ENCODE measurements around the gene NUMA1.
A peak's percentile ranks its signal among the peaks of the same experiment; 100 is the strongest.

The NUMA1 gene

GRCh38 chr11:71996517-71996916 lies 83.8 kb downstream of the NUMA1 start:
- Histone ChIP-seq H3K9me3 (ENCODE audit: control insufficient read depth in 2 of 2, low read length in 2 of 2) (no peaks in the 10 kb centered on the region), H3K36me3 (ENCODE audit: control insufficient read depth in 2 of 2, insufficient read depth in 2 of 2, low read length in 2 of 2) (peaks cover 0 to 7% of the 10 kb centered on the region in 2 donors), H3K27me3 (ENCODE audit: control insufficient read depth in 2 of 2, insufficient read depth in 2 of 2, low read length in 2 of 2) (no peaks in the 10 kb centered on the region), H3K27ac (ENCODE audit: low read depth in 2 of 2, low read length in 2 of 2) (no peak overlapping the region), H3K4me3 (ENCODE audit: low read length in 2 of 2) (no peak overlapping the region), H3K4me1 (ENCODE audit: control insufficient read depth in 2 of 2, insufficient read depth in 2 of 2, low read length in 2 of 2) (peaks cover 7 to 11% of the 10 kb centered on the region in 2 donors), H3K9ac (ENCODE audit: low read depth in 1 of 2, low read length in 2 of 2) (no peak overlapping the region)

GRCh38 chr11:71995726-71996291 lies 84.5 kb downstream of the NUMA1 start:
- Histone ChIP-seq H3K4me3 (ENCODE audit: low read length in 2 of 2) (no peak overlapping the region), H3K36me3 (ENCODE audit: control insufficient read depth in 2 of 2, insufficient read depth in 2 of 2, low read length in 2 of 2) (peaks cover 6 to 8% of the 10 kb centered on the region in 2 donors), H3K9ac (ENCODE audit: low read depth in 1 of 2, low read length in 2 of 2) (no peak overlapping the region), H3K9me3 (ENCODE audit: control insufficient read depth in 2 of 2, low read length in 2 of 2) (no peaks in the 10 kb centered on the region), H3K4me1 (ENCODE audit: control insufficient read depth in 2 of 2, insufficient read depth in 2 of 2, low read length in 2 of 2) (peaks cover 7 to 11% of the 10 kb centered on the region in 2 donors), H3K27ac (ENCODE audit: low read depth in 2 of 2, low read length in 2 of 2) (no peak overlapping the region), H3K27me3 (ENCODE audit: control insufficient read depth in 2 of 2, insufficient read depth in 2 of 2, low read length in 2 of 2) (no peaks in the 10 kb centered on the region)

- Histone ChIP-seq H3K27ac (ENCODE audit: low read depth in 2 of 2, low read length in 2 of 2) (no peak overlapping the region), H3K9me3 (ENCODE audit: control insufficient read depth in 2 of 2, low read length in 2 of 2) (no peaks in the 10 kb centered on the region), H3K9ac (ENCODE audit: low read depth in 1 of 2, low read length in 2 of 2) (no peak overlapping the region), H3K36me3 (ENCODE audit: control insufficient read depth in 2 of 2, insufficient read depth in 2 of 2, low read length in 2 of 2) (peaks cover 11 to 14% of the 10 kb centered on the region in 2 donors), H3K4me1 (ENCODE audit: control insufficient read depth in 2 of 2, insufficient read depth in 2 of 2, low read length in 2 of 2) (peaks cover 3 to 7% of the 10 kb centered on the region in 2 donors), H3K27me3 (ENCODE audit: control insufficient read depth in 2 of 2, insufficient read depth in 2 of 2, low read length in 2 of 2) (no peaks in the 10 kb centered on the region), H3K4me3 (ENCODE audit: low read length in 2 of 2) (no peak overlapping the region)
These were observed 85.6 kb downstream of the NUMA1 start for GRCh38 chr11:71994786-71995185.

GRCh38 chr11:71992136-71992730 lies 88.1 kb downstream of the NUMA1 start:
- Histone ChIP-seq H3K4me1 (ENCODE audit: control insufficient read depth in 2 of 2, insufficient read depth in 2 of 2, low read length in 2 of 2) (peaks cover 0 to 3% of the 10 kb centered on the region in 2 donors), H3K9me3 (ENCODE audit: control insufficient read depth in 2 of 2, low read length in 2 of 2) (no peaks in the 10 kb centered on the region), H3K27me3 (ENCODE audit: control insufficient read depth in 2 of 2, insufficient read depth in 2 of 2, low read length in 2 of 2) (no peaks in the 10 kb centered on the region), H3K4me3 (ENCODE audit: low read length in 2 of 2) (no peak overlapping the region), H3K27ac (ENCODE audit: low read depth in 2 of 2, low read length in 2 of 2) (no peak overlapping the region), H3K36me3 (ENCODE audit: control insufficient read depth in 2 of 2, insufficient read depth in 2 of 2, low read length in 2 of 2) (peaks cover 16 to 19% of the 10 kb centered on the region in 2 donors), H3K9ac (ENCODE audit: low read depth in 1 of 2, low read length in 2 of 2) (no peak overlapping the region)

GRCh38 chr11:71991494-71991893 lies 88.8 kb downstream of the NUMA1 start:
- H3K27ac ChIP-seq (ENCODE audit: low read depth in 2 of 2, low read length in 2 of 2): no peak overlapping the region
- H3K36me3 ChIP-seq (ENCODE audit: control insufficient read depth in 2 of 2, insufficient read depth in 2 of 2, low read length in 2 of 2): peaks cover 15 to 19% of the 10 kb centered on the region in 2 donors
- no peak overlapping the region for H3K9ac ChIP-seq (ENCODE audit: low read depth in 1 of 2, low read length in 2 of 2)
- peaks cover 0 to 3% of the 10 kb centered on the region in 2 donors for H3K4me1 ChIP-seq (ENCODE audit: control insufficient read depth in 2 of 2, insufficient read depth in 2 of 2, low read length in 2 of 2)
- H3K27me3 ChIP-seq (ENCODE audit: control insufficient read depth in 2 of 2, insufficient read depth in 2 of 2, low read length in 2 of 2): no peaks in the 10 kb centered on the region
- H3K9me3 ChIP-seq (ENCODE audit: control insufficient read depth in 2 of 2, low read length in 2 of 2): no peaks in the 10 kb centered on the region
- no peak overlapping the region for H3K4me3 ChIP-seq (ENCODE audit: low read length in 2 of 2)

GRCh38 chr11:71990701-71991100 lies 89.6 kb downstream of the NUMA1 start:
- no peaks in the 10 kb centered on the region for H3K9me3 ChIP-seq (ENCODE audit: control insufficient read depth in 2 of 2, low read length in 2 of 2)
- no peak overlapping the region for H3K9ac ChIP-seq (ENCODE audit: low read depth in 1 of 2, low read length in 2 of 2)
- H3K27ac ChIP-seq (ENCODE audit: low read depth in 2 of 2, low read length in 2 of 2): no peak overlapping the region
- peaks cover 0 to 3% of the 10 kb centered on the region in 2 donors for H3K4me1 ChIP-seq (ENCODE audit: control insufficient read depth in 2 of 2, insufficient read depth in 2 of 2, low read length in 2 of 2)
- no peak overlapping the region for H3K4me3 ChIP-seq (ENCODE audit: low read length in 2 of 2)
- peaks cover 15 to 19% of the 10 kb centered on the region in 2 donors for H3K36me3 ChIP-seq (ENCODE audit: control insufficient read depth in 2 of 2, insufficient read depth in 2 of 2, low read length in 2 of 2)
- H3K27me3 ChIP-seq (ENCODE audit: control insufficient read depth in 2 of 2, insufficient read depth in 2 of 2, low read length in 2 of 2): no peaks in the 10 kb centered on the region

- H3K9ac ChIP-seq (ENCODE audit: low read depth in 1 of 2, low read length in 2 of 2): no peak overlapping the region
These were observed 92.3 kb downstream of the NUMA1 start for GRCh38 chr11:71988050-71988449.

GRCh38 chr11:71987521-71987920 lies 92.8 kb downstream of the NUMA1 start:
- peaks cover 0 to 3% of the 10 kb centered on the region in 2 donors for H3K4me1 ChIP-seq (ENCODE audit: control insufficient read depth in 2 of 2, insufficient read depth in 2 of 2, low read length in 2 of 2)
- no peaks in the 10 kb centered on the region for H3K27me3 ChIP-seq (ENCODE audit: control insufficient read depth in 2 of 2, insufficient read depth in 2 of 2, low read length in 2 of 2)
- no peaks in the 10 kb centered on the region for H3K9me3 ChIP-seq (ENCODE audit: control insufficient read depth in 2 of 2, low read length in 2 of 2)
- H3K36me3 ChIP-seq (ENCODE audit: control insufficient read depth in 2 of 2, insufficient read depth in 2 of 2, low read length in 2 of 2): peaks cover 21 to 24% of the 10 kb centered on the region in 2 donors
- H3K9ac ChIP-seq (ENCODE audit: low read depth in 1 of 2, low read length in 2 of 2): no peak overlapping the region
- H3K4me3 ChIP-seq (ENCODE audit: low read length in 2 of 2): no peak overlapping the region
- H3K27ac ChIP-seq (ENCODE audit: low read depth in 2 of 2, low read length in 2 of 2): no peak overlapping the region

More at GRCh38 chr11:71988050-71988449, 92.3 kb downstream of the NUMA1 start:
- no peak overlapping the region for H3K4me3 ChIP-seq (ENCODE audit: low read length in 2 of 2)
- peaks cover 21 to 24% of the 10 kb centered on the region in 2 donors for H3K36me3 ChIP-seq (ENCODE audit: control insufficient read depth in 2 of 2, insufficient read depth in 2 of 2, low read length in 2 of 2)
- H3K9me3 ChIP-seq (ENCODE audit: control insufficient read depth in 2 of 2, low read length in 2 of 2): no peaks in the 10 kb centered on the region
- H3K27ac ChIP-seq (ENCODE audit: low read depth in 2 of 2, low read length in 2 of 2): no peak overlapping the region
- H3K27me3 ChIP-seq (ENCODE audit: control insufficient read depth in 2 of 2, insufficient read depth in 2 of 2, low read length in 2 of 2): no peaks in the 10 kb centered on the region
- H3K4me1 ChIP-seq (ENCODE audit: control insufficient read depth in 2 of 2, insufficient read depth in 2 of 2, low read length in 2 of 2): peaks cover 0 to 3% of the 10 kb centered on the region in 2 donors

GRCh38 chr11:71986131-71986530 lies 94.2 kb downstream of the NUMA1 start:
- no peak overlapping the region for H3K9ac ChIP-seq (ENCODE audit: low read depth in 1 of 2, low read length in 2 of 2)
- H3K27me3 ChIP-seq (ENCODE audit: control insufficient read depth in 2 of 2, insufficient read depth in 2 of 2, low read length in 2 of 2): no peaks in the 10 kb centered on the region
- peaks cover 0 to 3% of the 10 kb centered on the region in 2 donors for H3K4me1 ChIP-seq (ENCODE audit: control insufficient read depth in 2 of 2, insufficient read depth in 2 of 2, low read length in 2 of 2)
- H3K36me3 ChIP-seq (ENCODE audit: control insufficient read depth in 2 of 2, insufficient read depth in 2 of 2, low read length in 2 of 2): peaks cover 17 to 20% of the 10 kb centered on the region in 2 donors
- H3K27ac ChIP-seq (ENCODE audit: low read depth in 2 of 2, low read length in 2 of 2): peak overlapping the region in 1 of 2 donors; percentile 17
- H3K4me3 ChIP-seq (ENCODE audit: low read length in 2 of 2): no peak overlapping the region
- H3K9me3 ChIP-seq (ENCODE audit: control insufficient read depth in 2 of 2, low read length in 2 of 2): no peaks in the 10 kb centered on the region

GRCh38 chr11:71979602-71980001 lies 100.7 kb downstream of the NUMA1 start:
- H3K9me3 ChIP-seq (ENCODE audit: control insufficient read depth in 2 of 2, low read length in 2 of 2): no peaks in the 10 kb centered on the region
- no peaks in the 10 kb centered on the region for H3K4me1 ChIP-seq (ENCODE audit: control insufficient read depth in 2 of 2, insufficient read depth in 2 of 2, low read length in 2 of 2)
- no peak overlapping the region for H3K27ac ChIP-seq (ENCODE audit: low read depth in 2 of 2, low read length in 2 of 2)
- peaks cover 8 to 20% of the 10 kb centered on the region in 2 donors for H3K36me3 ChIP-seq (ENCODE audit: control insufficient read depth in 2 of 2, insufficient read depth in 2 of 2, low read length in 2 of 2)
- H3K4me3 ChIP-seq (ENCODE audit: low read length in 2 of 2): no peak overlapping the region
- no peaks in the 10 kb centered on the region for H3K27me3 ChIP-seq (ENCODE audit: control insufficient read depth in 2 of 2, insufficient read depth in 2 of 2, low read length in 2 of 2)
- H3K9ac ChIP-seq (ENCODE audit: low read depth in 1 of 2, low read length in 2 of 2): no peak overlapping the region
